Kasumi-1 (cell line): Measurements from ENCODE around the gene IQSEC1.

Experiments used
- DNase-seq, 2 experiments: peaks; one replicate each; lab custom pipeline; 2025; lab: John Stamatoyannopoulos, UW

The IQSEC1 gene

GRCh38 chr3:13002398-13003124 lies 70.7 kb downstream of the IQSEC1 start:
- DNase-seq = no peak

DNA sequence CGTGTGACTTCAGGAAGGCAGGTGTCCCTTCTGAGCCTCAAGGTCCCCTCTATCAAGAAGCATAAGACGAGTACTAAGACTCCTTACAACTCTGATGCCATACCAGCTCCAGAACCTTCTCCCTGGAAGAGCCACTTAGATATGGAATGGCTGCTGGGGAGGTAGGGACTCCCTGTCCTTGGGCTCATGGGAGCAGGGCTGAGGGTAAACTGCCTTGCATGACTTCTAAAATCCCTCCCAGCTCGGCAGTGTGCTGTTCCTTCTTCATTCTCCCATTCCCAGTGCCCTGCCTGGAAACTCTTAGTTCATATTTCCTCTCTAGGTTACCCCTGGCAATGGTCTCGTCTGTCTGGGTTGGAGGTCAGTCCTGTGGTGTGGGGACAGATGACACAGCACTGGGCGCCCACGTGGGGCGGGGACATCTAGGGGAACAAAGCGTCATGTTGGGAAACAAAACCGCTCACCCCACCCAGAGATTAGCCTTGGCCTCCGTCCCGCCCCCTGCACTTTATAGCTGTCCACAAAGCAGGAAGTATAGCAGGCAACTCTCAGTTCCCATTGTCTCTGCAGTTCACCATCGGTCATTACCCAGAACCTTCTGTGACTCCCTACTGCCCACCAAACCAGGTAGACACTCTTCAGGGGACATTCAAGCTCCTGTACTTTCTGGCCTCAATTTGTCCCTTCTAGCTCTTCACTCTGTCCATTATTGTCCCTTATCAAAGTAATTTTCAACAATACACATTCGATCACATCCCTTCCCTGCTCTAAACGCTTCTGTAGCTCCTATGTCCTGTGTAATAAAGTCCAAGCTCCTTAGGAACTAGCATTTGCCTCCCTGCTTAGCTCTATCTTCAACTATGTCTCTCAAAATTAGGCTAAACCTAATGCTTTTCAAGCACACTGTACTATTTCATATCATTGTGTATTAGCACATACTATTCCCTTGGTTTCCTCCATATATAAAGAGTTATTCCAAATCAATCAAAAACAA lies 73.8 kb downstream of the IQSEC1 start:
- DNase-seq = peak; percentile 59 to 64

GRCh38 chr3:12998648-12999047 lies 74.6 kb downstream of the IQSEC1 start:
- no peak for DNase-seq

DNA sequence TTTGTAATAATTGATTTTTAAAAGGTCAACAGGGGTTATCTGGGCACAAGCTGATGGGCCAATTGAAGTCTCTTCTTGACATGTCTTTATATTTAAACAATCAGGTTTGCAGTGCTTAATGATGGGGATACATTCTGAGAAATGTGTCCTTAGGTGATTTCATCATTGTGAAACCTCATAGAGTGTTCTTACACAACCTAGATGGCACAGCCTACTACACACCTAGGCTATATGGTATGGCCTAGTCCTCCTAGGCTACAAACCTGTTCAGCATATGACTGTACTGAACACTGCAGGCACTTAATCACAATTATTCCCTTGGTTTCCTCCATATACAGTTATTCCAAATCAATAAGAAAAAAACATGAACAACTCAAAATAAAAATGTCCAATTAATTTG lies 75.8 kb downstream of the IQSEC1 start:
- no peak for DNase-seq

- DNase-seq = no peak
Observed at GRCh38 chr3:12996181-12996506, 77.1 kb downstream of the IQSEC1 start.

- no peak for DNase-seq
Observed at GRCh38 chr3:12995389-12996180, 77.6 kb downstream of the IQSEC1 start.

- DNase-seq = peak; percentile 59 to 72
Observed at GRCh38 chr3:12994607-12995388, 78.4 kb downstream of the IQSEC1 start.

- no peak for DNase-seq
Observed at GRCh38 chr3:12994357-12994606, 78.9 kb downstream of the IQSEC1 start.

GRCh38 chr3:12993517-12994356 lies 79.5 kb downstream of the IQSEC1 start:
- DNase-seq = no peak

GRCh38 chr3:12992629-12993516 lies 80.4 kb downstream of the IQSEC1 start:
- no peak for DNase-seq

DNA sequence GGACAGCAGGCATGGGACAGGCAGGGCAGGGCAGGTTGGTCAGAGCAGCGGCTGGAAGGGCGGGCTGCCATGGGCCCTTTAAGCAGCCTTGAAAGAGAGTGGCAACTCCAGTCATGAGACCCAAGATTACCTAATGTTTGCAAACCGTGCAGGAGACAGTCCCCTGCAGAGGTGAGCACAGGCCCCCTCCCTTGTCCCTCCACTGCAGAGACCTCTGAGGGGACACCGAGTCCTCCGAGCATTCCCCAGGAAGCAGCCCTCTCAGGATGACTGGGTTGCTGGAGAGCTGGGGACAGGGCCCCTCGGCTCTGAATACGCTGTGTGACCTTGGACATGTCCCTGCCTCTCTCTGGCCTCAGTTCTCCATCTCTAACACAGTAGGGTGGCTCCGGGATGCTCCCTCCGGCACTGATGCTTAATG lies 81.4 kb downstream of the IQSEC1 start:
- no peak for DNase-seq

- DNase-seq = no peak
Observed at GRCh38 chr3:12991481-12991837, 81.8 kb downstream of the IQSEC1 start.

DNA sequence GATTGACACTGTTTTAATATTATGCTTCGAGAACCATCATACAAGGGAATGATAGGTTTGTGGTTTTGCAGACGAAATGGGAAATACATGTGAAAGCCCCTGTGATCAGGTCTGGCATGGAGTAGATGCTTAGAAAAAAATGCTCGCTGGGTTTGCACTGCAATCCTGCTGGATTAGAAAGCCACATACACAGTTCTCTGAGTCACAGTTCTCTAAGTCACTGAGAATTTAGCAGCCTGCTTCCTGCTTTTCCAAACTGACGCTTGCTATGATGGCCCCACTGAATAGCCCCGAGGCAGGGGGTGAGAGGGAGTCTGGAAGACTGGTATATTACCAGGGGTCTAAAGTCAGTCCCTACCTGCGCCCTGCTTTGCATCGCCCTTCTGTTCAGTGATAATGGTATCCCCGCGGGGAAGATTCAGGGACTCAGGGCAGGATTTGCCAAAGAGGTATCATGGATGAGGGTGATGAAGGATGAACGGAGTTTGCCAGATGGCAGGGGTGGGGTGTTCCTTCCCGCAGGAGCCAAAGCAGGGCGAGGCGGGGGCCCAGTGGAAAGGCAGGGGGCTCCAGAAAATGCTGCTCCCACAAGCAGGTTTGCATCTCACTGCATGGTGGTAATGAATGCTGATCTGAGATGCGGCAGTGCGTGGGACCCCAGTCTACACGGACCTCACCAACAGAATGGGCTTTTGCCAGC lies 82.3 kb downstream of the IQSEC1 start:
- peak; percentile 25 for DNase-seq

DNA sequence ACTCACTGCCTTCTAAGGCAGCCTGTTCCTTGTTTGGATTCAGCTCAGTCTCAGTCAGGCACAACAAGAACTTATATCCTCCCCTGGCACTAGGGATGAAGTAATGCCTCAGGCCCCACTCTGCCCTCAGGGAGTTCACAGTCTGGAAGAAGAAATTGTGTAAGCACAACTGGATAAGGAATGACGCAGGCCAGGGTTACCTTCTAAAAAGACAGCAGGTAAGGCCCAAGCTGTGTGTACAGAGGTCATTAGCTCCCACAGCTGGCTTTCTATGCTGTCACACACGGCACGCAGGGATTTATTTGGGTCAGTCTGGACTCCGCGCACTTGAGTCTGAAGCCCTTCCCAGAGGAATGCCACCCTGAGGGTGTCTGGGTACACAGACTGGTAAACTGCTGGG lies 82.9 kb downstream of the IQSEC1 start:
- no peak for DNase-seq

DNA sequence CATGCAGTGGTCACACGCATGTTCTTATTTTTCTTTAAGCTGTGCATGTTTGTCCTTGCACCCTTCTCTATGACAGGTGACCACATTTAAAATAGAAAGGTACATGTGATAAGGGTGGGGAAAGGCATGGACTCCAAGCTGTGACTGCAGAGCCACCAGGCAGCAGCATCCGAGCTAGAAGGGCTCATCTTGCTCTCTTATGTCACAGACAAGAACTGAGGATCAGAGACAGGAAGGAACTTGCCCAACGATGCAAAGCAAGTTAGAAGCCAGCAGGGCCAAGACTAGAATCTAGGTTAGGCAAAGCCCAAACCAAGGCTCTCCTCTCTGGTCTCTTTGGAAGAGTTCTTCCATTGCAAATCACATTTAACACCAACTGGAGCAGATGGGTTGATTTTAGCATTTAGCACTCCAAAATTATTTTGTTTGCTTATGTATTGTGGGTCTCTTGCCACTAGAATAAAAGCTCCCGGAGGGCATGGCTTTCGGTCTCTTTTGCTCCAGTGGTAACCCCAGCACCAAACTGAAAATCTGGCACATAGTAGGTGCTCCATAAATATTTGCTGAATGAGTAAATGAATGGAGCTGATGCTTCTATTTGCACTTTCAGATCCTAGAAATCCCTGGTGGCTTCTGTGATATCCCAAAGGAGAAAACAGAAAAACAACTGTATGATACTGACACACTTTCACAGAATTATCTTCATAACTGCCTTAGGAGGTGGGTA lies 84.3 kb downstream of the IQSEC1 start:
- DNase-seq = no peak

DNA sequence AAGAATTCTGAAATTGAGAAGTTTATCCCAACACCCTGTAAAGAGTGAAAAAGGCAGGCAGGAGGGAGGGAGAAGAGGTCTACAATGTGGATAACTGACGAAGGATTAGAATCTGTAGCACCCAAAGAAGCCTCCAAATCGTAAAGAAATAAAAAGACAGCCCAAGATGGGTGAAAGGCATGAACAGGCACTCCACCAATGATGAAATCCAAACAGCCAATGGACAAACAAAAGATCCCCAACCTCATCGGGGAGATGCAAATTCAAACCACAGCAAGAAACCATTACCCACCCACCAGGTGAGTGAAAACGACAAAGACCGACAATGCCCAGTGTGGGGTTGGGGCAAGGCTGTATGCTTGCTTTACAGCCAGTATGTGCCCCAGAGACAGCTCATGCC lies 85.6 kb downstream of the IQSEC1 start:
- no peak for DNase-seq

- no peak for DNase-seq
Observed at GRCh38 chr3:12986986-12987385, 86.2 kb downstream of the IQSEC1 start.

DNA sequence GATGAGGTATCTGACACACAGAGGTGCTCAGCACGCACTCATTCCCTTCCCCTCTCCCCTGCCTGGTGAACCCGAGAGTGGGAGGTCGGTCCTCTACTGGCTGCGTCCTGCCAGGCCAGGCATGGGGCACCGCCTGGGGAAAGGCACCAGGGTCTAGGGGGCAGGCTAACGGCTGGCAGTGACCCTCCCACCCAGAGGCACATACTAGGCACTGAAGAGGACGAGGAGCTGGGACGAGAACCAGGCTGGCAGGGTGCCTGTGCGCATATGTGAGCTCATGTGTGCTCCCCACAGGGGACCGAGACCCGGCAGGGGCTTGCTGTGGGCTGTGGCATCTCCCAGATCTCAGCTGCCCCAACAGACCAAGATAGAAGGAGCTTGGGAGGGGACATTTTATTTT lies 86.7 kb downstream of the IQSEC1 start:
- no peak for DNase-seq

- no peak for DNase-seq
Observed at GRCh38 chr3:12986031-12986430, 87.2 kb downstream of the IQSEC1 start.
